IMR-90 (cell line): ENCODE results near the gene HOXB7.

Source experiments
- BHLHE40 ChIP-seq: fragments of 150-350 bp; IDR thresholded peaks from 2 replicates; pipeline ENCODE4 v1.6.1; 2016; ENCODE audit warnings: mild to moderate bottlenecking, low read depth, low read length
- CEBPB ChIP-seq: IDR thresholded peaks from 2 replicates; pipeline ENCODE4 v1.6.1; 2012; ENCODE audit warnings: low read depth, low read length, improper control_type of control experiment
- TF ChIP-seq, protein P1 (sequence below): conservative IDR thresholded peaks from 2 replicates; pipeline ENCODE4 v1.5.1; 2012; ENCODE audit warnings: mild to moderate bottlenecking, low read depth, low read length, improper control_type of control experiment

DNA sequence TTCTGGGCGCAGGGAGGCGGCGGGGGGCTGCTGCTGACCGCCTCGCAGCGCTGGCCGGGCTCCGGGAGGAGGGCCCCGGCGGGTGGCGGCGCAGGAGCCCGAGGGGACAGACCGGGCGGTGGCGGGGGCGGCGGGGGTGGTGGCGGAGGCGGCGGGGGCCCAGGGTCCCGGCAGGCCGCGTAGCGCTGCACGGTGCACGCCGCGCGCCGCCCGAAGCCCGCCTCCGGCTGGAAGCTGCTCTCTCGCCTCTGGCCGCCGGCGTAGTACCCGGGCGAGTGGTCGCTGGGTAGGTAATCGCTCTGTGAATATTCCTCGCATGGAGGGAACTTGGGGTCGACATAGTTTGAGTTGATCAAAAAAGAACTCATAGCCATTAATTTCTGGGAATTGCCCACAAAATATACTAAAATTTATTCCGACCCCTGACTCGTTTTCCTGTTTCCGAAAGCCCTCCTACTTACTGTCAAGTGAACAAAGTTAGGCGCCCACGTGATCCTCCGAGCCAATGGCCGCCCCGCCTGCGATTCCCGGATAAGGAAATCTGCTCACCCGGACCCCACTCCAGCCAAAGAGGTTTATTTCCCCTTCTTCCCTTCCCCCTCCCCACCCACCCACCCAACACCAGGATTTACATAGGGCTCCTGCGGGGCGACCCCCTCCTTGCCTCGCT lies 32.7 kb downstream of the HOXB7 start, which contains the start of gene HOXB4:
- TF ChIP-seq, protein P1, sequence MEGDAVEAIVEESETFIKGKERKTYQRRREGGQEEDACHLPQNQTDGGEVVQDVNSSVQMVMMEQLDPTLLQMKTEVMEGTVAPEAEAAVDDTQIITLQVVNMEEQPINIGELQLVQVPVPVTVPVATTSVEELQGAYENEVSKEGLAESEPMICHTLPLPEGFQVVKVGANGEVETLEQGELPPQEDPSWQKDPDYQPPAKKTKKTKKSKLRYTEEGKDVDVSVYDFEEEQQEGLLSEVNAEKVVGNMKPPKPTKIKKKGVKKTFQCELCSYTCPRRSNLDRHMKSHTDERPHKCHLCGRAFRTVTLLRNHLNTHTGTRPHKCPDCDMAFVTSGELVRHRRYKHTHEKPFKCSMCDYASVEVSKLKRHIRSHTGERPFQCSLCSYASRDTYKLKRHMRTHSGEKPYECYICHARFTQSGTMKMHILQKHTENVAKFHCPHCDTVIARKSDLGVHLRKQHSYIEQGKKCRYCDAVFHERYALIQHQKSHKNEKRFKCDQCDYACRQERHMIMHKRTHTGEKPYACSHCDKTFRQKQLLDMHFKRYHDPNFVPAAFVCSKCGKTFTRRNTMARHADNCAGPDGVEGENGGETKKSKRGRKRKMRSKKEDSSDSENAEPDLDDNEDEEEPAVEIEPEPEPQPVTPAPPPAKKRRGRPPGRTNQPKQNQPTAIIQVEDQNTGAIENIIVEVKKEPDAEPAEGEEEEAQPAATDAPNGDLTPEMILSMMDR: no peak
- no peak for TF ChIP-seq BHLHE40
- no peak for TF ChIP-seq CEBPB
